WTC11 (cell line): Measurements from ENCODE around the gene LAD1.

Experiments used
- CREM ChIP-seq: sonication (generic); formaldehyde crosslinking; IDR thresholded peaks from 2 replicates; pipeline ENCODE4 v1.8.1; 2022; ENCODE audit warnings: mild to moderate bottlenecking, missing genetic modification reagents, moderate library complexity
- ETV6 ChIP-seq: sonication (generic); formaldehyde crosslinking; IDR thresholded peaks from 2 replicates; pipeline ENCODE4 v1.8.1; 2022; ENCODE audit warnings: mild to moderate bottlenecking, missing genetic modification reagents
- FOXK1 ChIP-seq: sonication (generic); formaldehyde crosslinking; IDR thresholded peaks from 2 replicates; pipeline ENCODE4 v1.8.0; 2022; ENCODE audit warnings: mild to moderate bottlenecking, moderate library complexity, missing genetic modification reagents
- FOXP1 ChIP-seq: sonication (generic); formaldehyde crosslinking; IDR thresholded peaks from 2 replicates; pipeline ENCODE4 v1.8.0; 2022; ENCODE audit warnings: missing genetic modification reagents, mild to moderate bottlenecking, moderate library complexity, borderline replicate concordance
- HMGXB4 ChIP-seq: sonication (generic); formaldehyde crosslinking; IDR thresholded peaks from 2 replicates; pipeline ENCODE4 v1.8.1; 2023; ENCODE audit warnings: mild to moderate bottlenecking, moderate library complexity, missing genetic modification reagents
- NFYB ChIP-seq: sonication (generic); formaldehyde crosslinking; conservative IDR thresholded peaks from 2 replicates; pipeline ENCODE4 v1.8.0; 2022; ENCODE audit warnings: low read depth, missing genetic modification reagents
- NR3C1 ChIP-seq: sonication (generic); formaldehyde crosslinking; conservative IDR thresholded peaks from 2 replicates; pipeline ENCODE4 v1.8.1; 2023; ENCODE audit warnings: low read depth, mild to moderate bottlenecking, missing genetic modification reagents
- PRDM15 ChIP-seq: sonication (generic); formaldehyde crosslinking; IDR thresholded peaks from 2 replicates; pipeline ENCODE4 v1.8.0; 2022; ENCODE audit warnings: missing genetic modification reagents
- SP1 ChIP-seq: sonication (generic); formaldehyde crosslinking; conservative IDR thresholded peaks from 2 replicates; pipeline ENCODE4 v1.8.1; 2022; ENCODE audit warnings: missing genetic modification reagents
- USF1 ChIP-seq: sonication (generic); formaldehyde crosslinking; IDR thresholded peaks from 2 replicates; pipeline ENCODE4 v1.8.0; 2022; ENCODE audit warnings: mild to moderate bottlenecking, missing genetic modification reagents
- ZNF121 ChIP-seq: sonication (generic); formaldehyde crosslinking; IDR thresholded peaks from 2 replicates; pipeline ENCODE4 v1.8.0; 2023; ENCODE audit warnings: missing genetic modification reagents
- ZSCAN18 ChIP-seq: fragments of 250-450 bp; sonication (Bioruptor Pico); IDR thresholded peaks from 2 replicates; pipeline ENCODE4 v2.1.2; 2022; ENCODE audit warnings: mild to moderate bottlenecking, moderate library complexity
- TF ChIP-seq, protein P1 (sequence below): sonication (generic); formaldehyde crosslinking; IDR thresholded peaks from 2 replicates; pipeline ENCODE4 v1.8.1; 2022; ENCODE audit warnings: low read depth, mild to moderate bottlenecking, moderate library complexity, missing genetic modification reagents, borderline replicate concordance
- TF ChIP-seq, protein P2 (sequence below): fragments of 200-600 bp; IDR thresholded peaks from 2 replicates; pipeline ENCODE4 v1.8.0; 2022; ENCODE audit warnings: antibody characterized with exemption

- TF ChIP-seq, protein P1, sequence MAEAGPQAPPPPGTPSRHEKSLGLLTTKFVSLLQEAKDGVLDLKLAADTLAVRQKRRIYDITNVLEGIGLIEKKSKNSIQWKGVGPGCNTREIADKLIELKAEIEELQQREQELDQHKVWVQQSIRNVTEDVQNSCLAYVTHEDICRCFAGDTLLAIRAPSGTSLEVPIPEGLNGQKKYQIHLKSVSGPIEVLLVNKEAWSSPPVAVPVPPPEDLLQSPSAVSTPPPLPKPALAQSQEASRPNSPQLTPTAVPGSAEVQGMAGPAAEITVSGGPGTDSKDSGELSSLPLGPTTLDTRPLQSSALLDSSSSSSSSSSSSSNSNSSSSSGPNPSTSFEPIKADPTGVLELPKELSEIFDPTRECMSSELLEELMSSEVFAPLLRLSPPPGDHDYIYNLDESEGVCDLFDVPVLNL (CRISPR knock-in tag) = no peak
- TF ChIP-seq FOXP1 (CRISPR knock-in tag) (no peak), FOXK1 (no peak), SP1 (CRISPR knock-in tag) (no peak), ZSCAN18 (CRISPR knock-in tag) (no peak), ETV6 (CRISPR knock-in tag) (no peak), ZNF121 (CRISPR knock-in tag) (no peak), CREM (CRISPR knock-in tag) (no peak), NR3C1 (CRISPR knock-in tag) (no peak), HMGXB4 (CRISPR knock-in tag) (no peak), USF1 (CRISPR knock-in tag) (no peak), NFYB (CRISPR knock-in tag) (no peak), PRDM15 (CRISPR knock-in tag) (no peak)
- TF ChIP-seq, protein P2, sequence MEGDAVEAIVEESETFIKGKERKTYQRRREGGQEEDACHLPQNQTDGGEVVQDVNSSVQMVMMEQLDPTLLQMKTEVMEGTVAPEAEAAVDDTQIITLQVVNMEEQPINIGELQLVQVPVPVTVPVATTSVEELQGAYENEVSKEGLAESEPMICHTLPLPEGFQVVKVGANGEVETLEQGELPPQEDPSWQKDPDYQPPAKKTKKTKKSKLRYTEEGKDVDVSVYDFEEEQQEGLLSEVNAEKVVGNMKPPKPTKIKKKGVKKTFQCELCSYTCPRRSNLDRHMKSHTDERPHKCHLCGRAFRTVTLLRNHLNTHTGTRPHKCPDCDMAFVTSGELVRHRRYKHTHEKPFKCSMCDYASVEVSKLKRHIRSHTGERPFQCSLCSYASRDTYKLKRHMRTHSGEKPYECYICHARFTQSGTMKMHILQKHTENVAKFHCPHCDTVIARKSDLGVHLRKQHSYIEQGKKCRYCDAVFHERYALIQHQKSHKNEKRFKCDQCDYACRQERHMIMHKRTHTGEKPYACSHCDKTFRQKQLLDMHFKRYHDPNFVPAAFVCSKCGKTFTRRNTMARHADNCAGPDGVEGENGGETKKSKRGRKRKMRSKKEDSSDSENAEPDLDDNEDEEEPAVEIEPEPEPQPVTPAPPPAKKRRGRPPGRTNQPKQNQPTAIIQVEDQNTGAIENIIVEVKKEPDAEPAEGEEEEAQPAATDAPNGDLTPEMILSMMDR = no peak
Measured at GRCh38 chr1:201414051-201414738, 15.1 kb upstream of the LAD1 start.
